Activated CD4-positive, alpha-beta T cell treated with anti-CD3 and anti-CD28 coated beads, Interleukin-2, Interleukin-4, amounts not matched to agents 100 ng/mL and 50 ng/mL, durations not matched to agents 16 hours and 8 hours (primary cell): ENCODE results near the gene DOP1A.

Experiments used
- DNase-seq: peaks from one replicate; pipeline ENCODE4 v3.0.0-alpha.2; 2020; ENCODE audit warnings: low spot score

Gene DOP1A

DNA sequence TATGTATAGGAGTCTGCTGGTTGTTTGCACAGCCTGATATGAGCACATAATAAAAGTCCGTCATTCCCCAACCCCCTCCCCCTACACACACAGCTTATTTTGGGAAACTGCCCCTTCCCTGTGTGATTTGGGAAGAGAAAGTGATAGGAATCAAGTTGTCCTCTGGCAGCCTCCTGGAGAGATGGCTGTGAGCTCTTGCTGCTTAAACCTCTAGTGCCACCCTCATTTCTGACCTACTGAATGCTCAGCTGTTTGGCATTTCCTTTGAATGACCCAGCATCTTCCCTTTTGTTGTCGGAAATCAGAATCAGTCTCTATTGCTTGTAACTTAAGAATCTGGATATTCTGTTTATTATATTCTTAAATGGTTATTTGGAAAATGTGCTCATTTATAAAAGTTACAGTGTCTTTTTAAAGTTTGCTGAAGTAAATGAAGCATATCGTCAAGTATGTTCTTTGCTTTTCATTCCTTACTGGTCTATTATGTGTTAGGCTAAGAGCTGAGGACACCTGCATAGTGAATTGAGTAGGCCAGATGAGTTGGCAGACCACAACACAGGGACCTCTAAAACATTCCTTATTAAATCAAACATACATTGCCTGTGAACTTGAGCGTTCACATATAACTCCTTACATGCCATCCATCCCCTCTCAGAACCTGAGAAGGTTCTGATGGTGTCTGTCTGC, 131.2 kb downstream of the DOP1A start:
- DNase-seq, result no peak

DNA sequence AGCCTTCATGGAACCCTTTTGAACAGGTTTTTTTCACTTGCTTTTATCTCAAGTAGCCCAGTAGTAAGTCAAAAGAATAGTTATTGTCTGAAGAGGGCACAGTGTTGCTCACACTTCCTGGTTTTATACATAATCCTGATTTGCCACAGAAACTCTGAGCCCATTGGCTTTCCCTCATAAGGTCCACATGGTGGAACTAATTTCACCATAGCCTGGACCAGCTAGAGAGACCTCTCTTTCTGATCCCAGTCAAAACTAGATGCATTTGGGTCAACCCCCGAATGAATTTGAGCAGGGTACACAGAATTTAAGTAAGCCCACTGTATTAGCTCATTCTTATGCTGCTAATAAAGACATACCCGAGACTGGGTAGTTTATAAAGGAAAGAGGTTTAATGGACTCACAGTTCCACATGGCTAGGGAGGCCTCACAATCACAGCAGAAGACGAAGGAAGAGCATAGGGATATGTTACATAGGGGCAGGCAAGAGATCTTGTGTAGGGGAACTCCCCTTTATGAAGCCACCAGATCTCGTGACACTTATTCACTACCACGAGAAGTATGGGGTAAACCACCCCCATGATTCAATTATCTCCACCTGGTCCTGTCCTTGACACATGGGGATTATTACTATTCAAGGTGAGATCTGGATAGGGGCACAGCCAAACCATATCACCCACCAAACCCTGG, 131.8 kb downstream of the DOP1A start:
- DNase-seq, result no peak

- DNase-seq, result no peak
These were observed 132.4 kb downstream of the DOP1A start for GRCh38 chr6:83199863-83200225.

- no peak for DNase-seq
These were observed 134.6 kb downstream of the DOP1A start for GRCh38 chr6:83202031-83202430.

DNA sequence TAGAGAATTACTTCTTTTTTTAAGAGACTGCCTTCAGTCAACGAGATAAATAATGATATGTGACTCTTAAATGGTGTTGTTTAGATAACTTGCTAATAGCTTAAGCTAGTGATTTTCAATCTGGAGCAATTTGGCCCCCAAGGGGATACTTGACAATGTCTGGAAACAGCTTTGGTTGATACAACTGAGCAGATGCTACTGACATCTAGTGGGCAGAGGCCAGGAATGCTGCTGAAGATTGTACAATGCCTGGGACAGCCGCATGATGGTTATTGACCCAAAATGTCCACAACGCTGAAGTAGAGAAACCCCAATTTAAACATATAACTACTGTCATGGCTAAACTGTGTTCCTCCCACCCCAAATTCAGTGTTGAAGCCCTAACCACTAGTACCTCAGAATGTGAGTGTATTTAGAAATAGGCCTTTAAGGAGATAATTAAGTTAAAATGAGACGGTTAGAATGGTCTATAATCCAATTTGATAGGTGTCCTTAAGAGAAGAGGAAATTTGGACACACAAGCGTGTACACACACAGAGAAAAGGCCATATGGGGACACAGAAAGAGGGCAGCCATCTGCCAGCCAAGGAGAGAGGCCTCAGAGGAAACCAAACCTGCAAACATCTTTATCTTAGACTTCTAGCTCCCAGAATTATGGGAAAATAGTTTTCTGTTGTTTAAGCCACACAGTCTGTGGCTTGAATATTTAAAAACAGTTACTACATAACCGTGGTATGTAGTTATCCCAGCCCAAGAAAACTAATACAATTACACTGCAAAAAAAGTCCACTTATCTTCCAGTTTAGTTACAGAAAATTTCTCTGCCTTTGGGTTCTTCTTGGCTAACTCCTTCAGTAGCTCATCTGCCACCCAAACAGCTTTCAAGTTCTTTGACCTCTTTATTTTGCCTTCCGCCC, 147.9 kb downstream of the DOP1A start:
- peak; percentile 62 for DNase-seq

DNA sequence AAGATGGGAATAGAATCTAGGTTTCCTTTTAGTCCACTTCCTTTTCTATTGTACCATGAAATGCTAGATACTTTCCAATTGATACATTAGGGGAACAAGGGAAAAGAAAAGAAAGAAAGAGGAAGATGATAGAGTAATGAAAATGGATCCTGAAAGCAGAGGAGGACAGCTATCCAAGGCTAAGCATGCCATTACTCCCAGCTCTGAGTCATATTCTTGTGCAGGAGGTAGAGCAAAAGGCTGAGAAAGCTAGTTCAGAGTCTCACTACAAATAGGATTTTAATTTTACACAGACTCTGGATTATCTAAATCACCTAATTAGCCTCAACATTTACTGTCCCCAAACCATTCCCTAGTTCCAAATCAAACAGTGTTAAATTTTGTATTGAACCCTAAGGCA, 149.3 kb downstream of the DOP1A start:
- DNase-seq, result no peak
